HT1080 (cell line): ENCODE results near the gene MAU2. TPM values are rescaled to one million over a fixed set of nuclear protein-coding genes. Genes with fewer than 3 reads are reported as not detected.

Source experiments
- DNase-seq: peaks from one replicate; pipeline ENCODE4 v3.0.0-alpha.2; 2015; ENCODE audit warnings: low read depth
- total RNA-seq: library from RNA; depleted of rRNA; stranded (reverse); fragments of >200 nt; shearing (Covaris generic); gene quantifications from 2 replicates; pipeline ENCODE4 v1.2.3, GENCODE V29; 2014

Gene MAU2
- total RNA-seq, 1 experiment from 2014 or later: 35.3 TPM

- no peak for DNase-seq
Observed at GRCh38 chr19:19305066-19305465, 15.6 kb upstream of the MAU2 start.

GRCh38 chr19:19305696-19306095, 14.9 kb upstream of the MAU2 start:
- no peak for DNase-seq

- DNase-seq: no peak
Observed at GRCh38 chr19:19306191-19306590, 14.4 kb upstream of the MAU2 start.

- DNase-seq: no peak
Observed at GRCh38 chr19:19308373-19308772, 12.3 kb upstream of the MAU2 start.

GRCh38 chr19:19315444-19315843, 5.2 kb upstream of the MAU2 start:
- no peak for DNase-seq

GRCh38 chr19:19316082-19316481, 4.5 kb upstream of the MAU2 start:
- DNase-seq: no peak

GRCh38 chr19:19319732-19320360, 783 bp upstream of the MAU2 start:
- no peak for DNase-seq

- no peak for DNase-seq
Observed at GRCh38 chr19:19321141-19321577, 530 bp downstream of the MAU2 start.

- no peak for DNase-seq
Observed at GRCh38 chr19:19324059-19324770, 3.6 kb downstream of the MAU2 start.

- no peak for DNase-seq
Observed at GRCh38 chr19:19327672-19328071, 7.0 kb downstream of the MAU2 start.

GRCh38 chr19:19329126-19329525, 8.5 kb downstream of the MAU2 start:
- no peak for DNase-seq

- no peak for DNase-seq
Observed at GRCh38 chr19:19334063-19334988, 13.7 kb downstream of the MAU2 start.

- no peak for DNase-seq
Observed at GRCh38 chr19:19334989-19335344, 14.3 kb downstream of the MAU2 start.

- DNase-seq: no peak
Observed at GRCh38 chr19:19335408-19336158, 15.0 kb downstream of the MAU2 start.

- no peak for DNase-seq
Observed at GRCh38 chr19:19336597-19336996, 16.0 kb downstream of the MAU2 start.

GRCh38 chr19:19337120-19337519, 16.5 kb downstream of the MAU2 start:
- DNase-seq: no peak

GRCh38 chr19:19338082-19338481, 17.5 kb downstream of the MAU2 start:
- peak; percentile 39 for DNase-seq

- no peak for DNase-seq
Observed at GRCh38 chr19:19341026-19341425, 20.4 kb downstream of the MAU2 start.

GRCh38 chr19:19342086-19343015, 21.7 kb downstream of the MAU2 start:
- peak; percentile 54 for DNase-seq

GRCh38 chr19:19343016-19343362, 22.4 kb downstream of the MAU2 start:
- no peak for DNase-seq
